ENCODE results near the gene NKX2-1.

GRCh38 chr14:36517242-36518030 is 2.6 kb downstream of the NKX2-1 start:
- TF ChIP-seq EZH2 (IDR thresholded peaks at IDR 0.05; ENCODE audit: borderline replicate concordance, low read length) (peak; percentile 40), CTCF (conservative IDR thresholded peaks at IDR 0.05 in 1 of 2, IDR thresholded peaks at IDR 0.05 in 1 of 2; ENCODE audit: extremely low read depth in 1 of 2, insufficient read depth in 1 of 2, low read depth in 1 of 2, low read length in 2 of 2) (no peak)
